Smooth muscle cell (in vitro differentiated cells): ENCODE data around the gene AKAP13. TPM values are rescaled to one million over a fixed set of nuclear protein-coding genes. Genes with fewer than 3 reads are reported as not detected.

ENCODE experiments used
- DNase-seq: peaks from one replicate; lab custom pipeline; 2025; ENCODE audit not compliant: unreplicated experiment; lab: John Stamatoyannopoulos, UW
- H2AFZ ChIP-seq: fragments of 200-600 bp; sonication (generic); 2 replicates; pipeline ENCODE4 v1.6.0; 2016; ENCODE audit warnings: antibody characterized with exemption, low read depth, mild to moderate bottlenecking
- H3F3A ChIP-seq: fragments of 200-600 bp; sonication (generic); 2 replicates; pipeline ENCODE4 v1.6.0; 2017; ENCODE audit warnings: antibody characterized with exemption, low read depth
- H3K27ac ChIP-seq: fragments of 200-600 bp; sonication (generic); 2 replicates; pipeline ENCODE4 v1.5.1; 2016; ENCODE audit warnings: low read depth, mild to moderate bottlenecking
- H3K27me3 ChIP-seq: fragments of 200-600 bp; sonication (generic); 2 replicates; pipeline ENCODE4 v1.6.1; 2016; ENCODE audit warnings: low read depth, mild to moderate bottlenecking
- H3K36me3 ChIP-seq: fragments of 200-600 bp; sonication (generic); 2 replicates; pipeline ENCODE4 v1.5.1; 2016; ENCODE audit warnings: low read depth
- H3K4me1 ChIP-seq: fragments of 200-600 bp; sonication (generic); 2 replicates; pipeline ENCODE4 v1.5.1; 2016; ENCODE audit warnings: low read depth
- H3K4me2 ChIP-seq: fragments of 200-600 bp; sonication (generic); 2 replicates; pipeline ENCODE4 v1.6.0; 2016; ENCODE audit warnings: mild to moderate bottlenecking
- H3K4me3 ChIP-seq: fragments of 200-600 bp; sonication (generic); 2 replicates; pipeline ENCODE4 v1.5.1; 2016; ENCODE audit warnings: mild to moderate bottlenecking
- H3K79me2 ChIP-seq: fragments of 200-600 bp; sonication (generic); 2 replicates; pipeline ENCODE4 v1.6.0; 2016; ENCODE audit warnings: low read depth, mild to moderate bottlenecking
- H3K9ac ChIP-seq: fragments of 200-600 bp; sonication (generic); 2 replicates; pipeline ENCODE4 v1.6.0; 2016; ENCODE audit warnings: low read depth
- H3K9me3 ChIP-seq: fragments of 200-600 bp; sonication (generic); replicated peaks from 2 replicates; pipeline ENCODE4 v1.5.1; 2016; ENCODE audit warnings: low read depth
- H4K20me1 ChIP-seq: fragments of 200-600 bp; sonication (generic); 2 replicates; pipeline ENCODE4 v1.6.0; 2016; ENCODE audit warnings: low read depth
- WGBS: methylation state at CpG from one replicate; pipeline ENCODE4 v1.1.7; 2016; ENCODE audit warnings: low lambda C conversion rate; 5-methylcytosine and 5-hydroxymethylcytosine counted together
- polyA plus RNA-seq: library from polyadenylated mRNA; unstranded; fragments of >200 nt; fragmentation: Nextera tagmentation; extraction: Ambion mirVana; gene quantifications from 2 replicates; pipeline ENCODE4 v1.2.1, GENCODE V29; 2016
- total RNA-seq: library from RNA; depleted of rRNA; stranded (reverse); fragments of >200 nt; gene quantifications from 2 replicates; pipeline ENCODE4 v1.2.3, GENCODE V29; 2014
- TF ChIP-seq, protein P1 (sequence below): fragments of 200-600 bp; sonication (generic); IDR thresholded peaks from 2 replicates; pipeline ENCODE4 v1.5.1; 2017; ENCODE audit warnings: borderline replicate concordance, mild to moderate bottlenecking, antibody characterized with exemption; ENCODE audit not compliant: insufficient read depth, poor library complexity, severe bottlenecking

The AKAP13 gene
- total and polyA plus RNA-seq, 2 experiments from 2014 or later, result 43.3 to 63.5 TPM

DNA sequence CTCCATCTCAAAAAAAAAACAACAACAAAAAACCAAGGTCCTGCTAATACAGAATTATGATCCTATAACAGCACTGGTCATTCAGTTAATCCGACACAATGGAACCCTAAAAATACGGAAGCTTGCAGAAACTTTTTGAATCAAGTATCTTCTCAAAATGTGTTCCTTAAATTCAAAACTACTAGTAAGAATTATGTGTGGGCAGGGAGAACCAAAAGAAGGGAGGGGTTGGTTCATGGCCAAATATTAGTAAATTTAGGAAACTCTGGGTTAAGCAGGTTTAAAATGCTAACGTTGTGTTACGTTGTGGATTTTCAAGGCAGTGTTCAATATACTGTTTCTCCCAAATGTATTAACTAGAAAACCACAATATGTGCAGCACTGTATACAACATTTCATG lies 298.8 kb downstream of the AKAP13 start:
- H3F3A ChIP-seq, result no peaks in the 10 kb centered on the region
- no peak overlapping the region for H3K9ac ChIP-seq
- no peak overlapping the region for H3K27ac ChIP-seq
- WGBS, result over 99% methylated on average over 4 of the region's 4 CpGs
- peaks cover 3% of the 10 kb centered on the region for H4K20me1 ChIP-seq
- H3K4me1 ChIP-seq, result no peaks in the 10 kb centered on the region
- no peaks in the 10 kb centered on the region for H3K27me3 ChIP-seq
- H3K36me3 ChIP-seq, result no peaks in the 10 kb centered on the region
- H3K4me2 ChIP-seq, result no peak overlapping the region
- TF ChIP-seq, protein P1, sequence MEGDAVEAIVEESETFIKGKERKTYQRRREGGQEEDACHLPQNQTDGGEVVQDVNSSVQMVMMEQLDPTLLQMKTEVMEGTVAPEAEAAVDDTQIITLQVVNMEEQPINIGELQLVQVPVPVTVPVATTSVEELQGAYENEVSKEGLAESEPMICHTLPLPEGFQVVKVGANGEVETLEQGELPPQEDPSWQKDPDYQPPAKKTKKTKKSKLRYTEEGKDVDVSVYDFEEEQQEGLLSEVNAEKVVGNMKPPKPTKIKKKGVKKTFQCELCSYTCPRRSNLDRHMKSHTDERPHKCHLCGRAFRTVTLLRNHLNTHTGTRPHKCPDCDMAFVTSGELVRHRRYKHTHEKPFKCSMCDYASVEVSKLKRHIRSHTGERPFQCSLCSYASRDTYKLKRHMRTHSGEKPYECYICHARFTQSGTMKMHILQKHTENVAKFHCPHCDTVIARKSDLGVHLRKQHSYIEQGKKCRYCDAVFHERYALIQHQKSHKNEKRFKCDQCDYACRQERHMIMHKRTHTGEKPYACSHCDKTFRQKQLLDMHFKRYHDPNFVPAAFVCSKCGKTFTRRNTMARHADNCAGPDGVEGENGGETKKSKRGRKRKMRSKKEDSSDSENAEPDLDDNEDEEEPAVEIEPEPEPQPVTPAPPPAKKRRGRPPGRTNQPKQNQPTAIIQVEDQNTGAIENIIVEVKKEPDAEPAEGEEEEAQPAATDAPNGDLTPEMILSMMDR, result no peak
- no peak overlapping the region for H3K4me3 ChIP-seq
- no peak overlapping the region for H2AFZ ChIP-seq
- peaks cover 9% of the 10 kb centered on the region for H3K79me2 ChIP-seq
- no peak for DNase-seq
- no peaks in the 10 kb centered on the region for H3K9me3 ChIP-seq

DNA sequence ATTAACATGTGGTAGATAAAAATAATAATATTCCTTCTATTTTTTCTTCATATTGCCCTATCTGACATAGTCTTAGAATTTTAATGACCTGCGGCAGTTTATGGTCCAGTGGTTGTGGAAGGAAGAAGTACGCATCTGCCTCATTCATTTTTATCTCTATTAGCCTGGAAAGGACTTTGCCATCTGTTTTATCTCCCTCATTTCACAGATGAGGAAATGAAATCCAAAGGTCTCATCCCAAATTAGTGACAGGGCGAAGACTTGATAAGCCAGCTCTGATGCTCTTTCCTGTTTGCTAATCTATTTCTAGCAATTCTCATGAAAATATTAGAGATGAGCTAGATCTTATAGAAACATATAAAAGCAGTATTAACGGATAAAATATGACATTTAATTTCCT lies 301.0 kb downstream of the AKAP13 start:
- Histone ChIP-seq H3K27me3 (no peaks in the 10 kb centered on the region), H3K9ac (no peak overlapping the region), H3K27ac (peak overlapping the region; percentile 36), H3K9me3 (no peaks in the 10 kb centered on the region), H3F3A (peaks cover 5% of the 10 kb centered on the region), H3K4me1 (no peaks in the 10 kb centered on the region), H4K20me1 (peaks cover 3% of the 10 kb centered on the region), H3K4me3 (no peak overlapping the region), H2AFZ (no peak overlapping the region), H3K36me3 (no peaks in the 10 kb centered on the region), H3K4me2 (no peak overlapping the region), H3K79me2 (peaks cover 7% of the 10 kb centered on the region)
- WGBS, result 75% methylated on average over 4 of the region's 4 CpGs
- no peak for DNase-seq
- TF ChIP-seq, protein P1, result no peak

DNA sequence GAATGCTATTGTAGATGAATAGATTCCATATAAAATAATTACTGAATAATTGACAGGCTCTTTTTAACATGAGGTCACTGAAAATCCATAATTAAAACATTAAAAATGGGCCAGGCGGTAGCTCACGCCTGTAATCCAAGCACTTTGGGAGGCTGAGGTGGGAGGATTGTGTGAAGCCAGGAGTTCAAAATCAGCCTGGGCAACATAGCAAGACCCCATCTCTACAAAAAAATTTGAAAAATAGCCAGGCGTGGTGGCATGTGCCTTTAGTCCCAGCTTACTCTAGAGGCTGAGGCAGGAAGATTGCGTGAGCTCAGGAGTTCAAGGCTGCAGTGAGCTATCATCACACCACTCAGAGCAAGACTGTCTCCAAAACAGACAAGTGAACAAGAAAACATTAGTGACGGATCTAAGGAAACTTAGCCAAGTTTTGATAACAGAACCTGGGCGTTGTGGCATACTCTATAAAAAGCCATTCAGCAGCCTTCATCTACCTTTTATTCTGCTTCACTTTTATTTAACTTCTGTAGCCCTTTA lies 303.8 kb downstream of the AKAP13 start:
- Histone ChIP-seq H3K27me3 (no peaks in the 10 kb centered on the region), H4K20me1 (no peaks in the 10 kb centered on the region), H3K4me2 (no peak overlapping the region), H3K27ac (peak overlapping the region; percentile 63), H3F3A (peaks cover 11% of the 10 kb centered on the region), H3K79me2 (peaks cover 4% of the 10 kb centered on the region), H3K9me3 (no peaks in the 10 kb centered on the region), H3K4me3 (no peak overlapping the region), H3K4me1 (peaks cover 4% of the 10 kb centered on the region), H3K9ac (no peak overlapping the region), H3K36me3 (no peaks in the 10 kb centered on the region), H2AFZ (no peak overlapping the region)
- TF ChIP-seq, protein P1, result no peak
- DNase-seq, result no peak
- 91% methylated on average over 6 of the region's 6 CpGs for WGBS

DNA sequence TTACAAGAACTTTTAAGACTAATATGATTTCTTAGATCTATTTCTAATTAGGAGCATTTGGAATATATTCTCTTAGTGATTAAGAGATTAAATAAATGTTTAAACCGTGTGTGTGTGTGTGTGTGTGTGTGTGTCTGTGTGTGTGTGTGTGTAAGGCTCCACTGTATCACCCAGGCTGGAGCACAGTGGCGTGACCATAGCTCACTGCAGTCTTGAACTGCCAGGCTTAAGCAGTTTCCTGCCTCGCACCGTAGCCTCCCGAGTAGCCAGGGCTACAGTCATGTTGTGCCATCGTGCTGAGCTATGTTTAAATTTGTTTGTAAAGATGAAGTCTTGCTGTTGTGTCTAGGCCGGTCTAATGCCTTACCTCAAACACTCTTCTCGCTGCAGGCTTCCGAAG lies 305.0 kb downstream of the AKAP13 start:
- Histone ChIP-seq H3K4me3 (no peak overlapping the region), H3K36me3 (no peaks in the 10 kb centered on the region), H3K79me2 (peaks cover 1% of the 10 kb centered on the region), H3K9me3 (no peaks in the 10 kb centered on the region), H3K27me3 (no peaks in the 10 kb centered on the region), H4K20me1 (no peaks in the 10 kb centered on the region), H3K4me1 (peaks cover 15% of the 10 kb centered on the region), H3F3A (peaks cover 13% of the 10 kb centered on the region), H3K9ac (no peak overlapping the region), H2AFZ (no peak overlapping the region), H3K27ac (peak overlapping the region; percentile 63), H3K4me2 (peak overlapping the region; percentile 51)
- 39% methylated on average over 9 of the region's 9 CpGs for WGBS
- TF ChIP-seq, protein P1, result no peak
- DNase-seq, result no peak
